CD4-positive, CD25-positive, alpha-beta regulatory T cell (primary cell): ENCODE data around the gene NRP2. TPM values are rescaled to one million over a fixed set of nuclear protein-coding genes. Genes with fewer than 3 reads are reported as not detected.

Experiments used
- ATAC-seq, 2 donors: fragments of 150-1000 bp; cut with Tn5 transposase; one replicate each; pipeline ENCODE4 v1.10.0; 2021; ENCODE audit warnings: low read depth in 2 of 2, moderate number of reproducible peaks in 2 of 2, moderate library complexity in 1 of 2
- DNase-seq, 3 donors: peaks; one replicate each; pipeline versions ENCODE4 v3.0.0 to v3.0.0-alpha.2; 2012 to 2022; ENCODE audit warnings: mixed read lengths in 1 of 3
- H3K27ac ChIP-seq: one replicate; pipeline ENCODE4 v1.7.0; 2013; ENCODE audit warnings: mild to moderate bottlenecking, low read length; ENCODE audit not compliant: insufficient read depth, poor library complexity, severe bottlenecking
- H3K27me3 ChIP-seq: one replicate; pipeline ENCODE4 v1.7.0; 2013; ENCODE audit warnings: low read length; ENCODE audit not compliant: control insufficient read depth, insufficient read depth
- H3K36me3 ChIP-seq: one replicate; pipeline ENCODE4 v1.7.0; 2013; ENCODE audit warnings: mild to moderate bottlenecking, low read length, moderate library complexity; ENCODE audit not compliant: control insufficient read depth, insufficient read depth
- H3K4me1 ChIP-seq: 2 replicates; pipeline ENCODE4 v1.7.0; 2013; ENCODE audit warnings: mild to moderate bottlenecking, low read length; ENCODE audit not compliant: insufficient read depth, control insufficient read depth, poor library complexity, severe bottlenecking
- H3K4me3 ChIP-seq: one replicate; pipeline ENCODE4 v1.7.0; 2013; ENCODE audit warnings: low read depth, mild to moderate bottlenecking, low read length, moderate library complexity
- H3K9me3 ChIP-seq, 2 experiments: 1 replicate in 1 of 2; 2 replicates in 1 of 2; pipeline ENCODE4 v1.7.0; 2013; ENCODE audit warnings: low read length in 2 of 2, mild to moderate bottlenecking in 1 of 2, moderate library complexity in 1 of 2; ENCODE audit not compliant: control insufficient read depth in 2 of 2
- H3K27ac Mint-ChIP-seq, 3 donors: one replicate each; pipeline ENCODE4 v1.8.0; 2020 to 2022; ENCODE audit warnings: mild to moderate bottlenecking in 3 of 3, mixed read lengths in 3 of 3, moderate library complexity in 2 of 3
- H3K27me3 Mint-ChIP-seq: one replicate; pipeline ENCODE4 v1.8.0; 2022; ENCODE audit warnings: mild to moderate bottlenecking, mixed read lengths
- H3K36me3 Mint-ChIP-seq: one replicate; pipeline ENCODE4 v1.8.0; 2020; ENCODE audit warnings: mixed read lengths
- H3K4me1 Mint-ChIP-seq, 4 donors: one replicate each; pipeline ENCODE4 v1.8.0; 2020 to 2022; ENCODE audit warnings: mixed read lengths in 4 of 4, mild to moderate bottlenecking in 1 of 4
- H3K4me3 Mint-ChIP-seq, 4 donors: one replicate each; pipeline ENCODE4 v1.8.0; 2020 to 2022; ENCODE audit warnings: mild to moderate bottlenecking in 4 of 4, mixed read lengths in 4 of 4, moderate library complexity in 3 of 4
- H3K9me3 Mint-ChIP-seq, 7 donors: one replicate each; pipeline ENCODE4 v1.8.0; 2020 to 2022; ENCODE audit warnings: mixed read lengths in 7 of 7, mild to moderate bottlenecking in 3 of 7, moderate library complexity in 2 of 7
- polyA plus RNA-seq, 4 donors: library from polyadenylated mRNA; unstranded; fragments of 300-500 nt; fragmentation: Illumina TruSeq; gene quantifications; one replicate each; pipeline ENCODE4 v1.2.3, GENCODE V29; 2021
- total RNA-seq: library from RNA; stranded (reverse); gene quantifications from one replicate; pipeline ENCODE4 v1.2.3, GENCODE V29; 2022

The NRP2 gene
- total and polyA plus RNA-seq, 5 donors from 2014 or later: 0.64 TPM; not detected in 4

- Mint-ChIP-seq H3K9me3 (no peaks in the 10 kb centered on the region), H3K4me1 (no peaks in the 10 kb centered on the region), H3K27me3 (peaks cover 22% of the 10 kb centered on the region), H3K27ac (no peak overlapping the region), H3K4me3 (no peak overlapping the region), H3K36me3 (no peaks in the 10 kb centered on the region)
- H3K9me3 ChIP-seq: no peaks in the 10 kb centered on the region
- no peak overlapping the region for H3K4me3 ChIP-seq
- DNase-seq (no peak), ATAC-seq (no peak)
- no peaks in the 10 kb centered on the region for H3K36me3 ChIP-seq
- no peak overlapping the region for H3K27ac ChIP-seq
- H3K27me3 ChIP-seq: peaks cover 3% of the 10 kb centered on the region
- no peaks in the 10 kb centered on the region for H3K4me1 ChIP-seq
Measured at GRCh38 chr2:205698286-205699268, 16.3 kb downstream of the NRP2 start.

- DNase-seq (no peak), ATAC-seq (no peak)
- Mint-ChIP-seq H3K27ac (no peak overlapping the region), H3K27me3 (peaks cover 20% of the 10 kb centered on the region), H3K36me3 (no peaks in the 10 kb centered on the region), H3K4me3 (no peak overlapping the region), H3K9me3 (no peaks in the 10 kb centered on the region), H3K4me1 (no peaks in the 10 kb centered on the region)
- no peak overlapping the region for H3K27ac ChIP-seq
- no peaks in the 10 kb centered on the region for H3K27me3 ChIP-seq
- no peak overlapping the region for H3K4me3 ChIP-seq
- no peaks in the 10 kb centered on the region for H3K4me1 ChIP-seq
- H3K9me3 ChIP-seq: no peaks in the 10 kb centered on the region
- H3K36me3 ChIP-seq: no peaks in the 10 kb centered on the region
Measured at GRCh38 chr2:205699515-205700289, 17.4 kb downstream of the NRP2 start.

- H3K36me3 Mint-ChIP-seq: no peaks in the 10 kb centered on the region
- ATAC-seq: no peak
- Histone ChIP-seq H3K9me3 (no peaks in the 10 kb centered on the region), H3K27ac (no peak overlapping the region), H3K36me3 (no peaks in the 10 kb centered on the region), H3K27me3 (no peaks in the 10 kb centered on the region), H3K4me1 (no peaks in the 10 kb centered on the region), H3K4me3 (no peak overlapping the region)
- H3K4me1 Mint-ChIP-seq: no peaks in the 10 kb centered on the region
- no peak for DNase-seq
- H3K9me3 Mint-ChIP-seq: no peaks in the 10 kb centered on the region
- H3K4me3 Mint-ChIP-seq: no peak overlapping the region
- no peak overlapping the region for H3K27ac Mint-ChIP-seq
- H3K27me3 Mint-ChIP-seq: peaks cover 13% of the 10 kb centered on the region
Measured at GRCh38 chr2:205700331-205701132, 18.2 kb downstream of the NRP2 start.

GRCh38 chr2:205701509-205701908, 19.2 kb downstream of the NRP2 start:
- H3K9me3 ChIP-seq: no peaks in the 10 kb centered on the region
- H3K9me3 Mint-ChIP-seq: peaks cover 0 to 4% (median 0%) of the 10 kb centered on the region in 7 donors

GRCh38 chr2:205702576-205702975, 20.3 kb downstream of the NRP2 start:
- Histone ChIP-seq H3K9me3 (no peaks in the 10 kb centered on the region), H3K36me3 (no peaks in the 10 kb centered on the region), H3K27me3 (no peaks in the 10 kb centered on the region), H3K4me3 (no peak overlapping the region), H3K4me1 (peaks cover 5% of the 10 kb centered on the region), H3K27ac (no peak overlapping the region)
- DNase-seq: no peak
- Mint-ChIP-seq H3K27me3 (peaks cover 13% of the 10 kb centered on the region), H3K9me3 (peaks cover 0 to 4% (median 0%) of the 10 kb centered on the region in 7 donors), H3K36me3 (no peaks in the 10 kb centered on the region), H3K4me1 (peaks cover 0 to 13% (median 7%) of the 10 kb centered on the region in 4 donors), H3K4me3 (no peak overlapping the region), H3K27ac (no peak overlapping the region)
- no peak for ATAC-seq

More at GRCh38 chr2:205701509-205701908, 19.2 kb downstream of the NRP2 start:
- no peak for ATAC-seq
- Histone ChIP-seq H3K27ac (no peak overlapping the region), H3K4me3 (no peak overlapping the region), H3K36me3 (no peaks in the 10 kb centered on the region), H3K27me3 (no peaks in the 10 kb centered on the region), H3K4me1 (peaks cover 2% of the 10 kb centered on the region)
- H3K27ac Mint-ChIP-seq: no peak overlapping the region
- peak overlapping the region in 1 of 4 donors; percentile 38 for H3K4me3 Mint-ChIP-seq
- no peaks in the 10 kb centered on the region for H3K36me3 Mint-ChIP-seq
- DNase-seq: no peak
- H3K27me3 Mint-ChIP-seq: peaks cover 13% of the 10 kb centered on the region
- H3K4me1 Mint-ChIP-seq: peaks cover 0 to 4% (median 2%) of the 10 kb centered on the region in 4 donors

GRCh38 chr2:205703471-205704126, 21.3 kb downstream of the NRP2 start:
- DNase-seq (no peak), ATAC-seq (no peak)
- peaks cover 0 to 4% (median 0%) of the 10 kb centered on the region in 7 donors for H3K9me3 Mint-ChIP-seq
- no peak overlapping the region for H3K27ac ChIP-seq
- peaks cover 0 to 13% (median 7%) of the 10 kb centered on the region in 4 donors for H3K4me1 Mint-ChIP-seq
- no peak overlapping the region for H3K4me3 ChIP-seq
- H3K27me3 ChIP-seq: no peaks in the 10 kb centered on the region
- no peaks in the 10 kb centered on the region for H3K36me3 Mint-ChIP-seq
- H3K27me3 Mint-ChIP-seq: peaks cover 6% of the 10 kb centered on the region
- H3K27ac Mint-ChIP-seq: no peak overlapping the region
- no peaks in the 10 kb centered on the region for H3K9me3 ChIP-seq
- H3K4me1 ChIP-seq: peaks cover 5% of the 10 kb centered on the region
- H3K36me3 ChIP-seq: no peaks in the 10 kb centered on the region
- no peak overlapping the region for H3K4me3 Mint-ChIP-seq
